Stimulated activated CD4-positive, alpha-beta T cell treated with anti-CD3 and anti-CD28 coated beads, Interleukin-4, amount 100 ng/mL, for 4 hours (primary cell): ENCODE results near the gene PDCD6IP.
"Not testable (repeated sequence)": the region's sequence is repeated elsewhere in the genome, so short reads cannot be mapped to it uniquely, and the experiment has no call there.

Experiments used
- DNase-seq, 2 experiments: peaks; one replicate each; pipeline ENCODE4 v3.0.0-alpha.2; 2020

The PDCD6IP gene

GRCh38 chr3:33798418-33799201, at the start of gene PDCD6IP:
TSS of gene PDCD6IP (plus strand) at chr3:33798630. CDS start at chr3:33798729, 99 bp downstream.
- DNase-seq = peak; percentile 85 to 88

GRCh38 chr3:33749546-33750210, 48.8 kb upstream of the PDCD6IP start:
- no peak for DNase-seq

GRCh38 chr3:33750211-33750548, 48.2 kb upstream of the PDCD6IP start:
- DNase-seq = no peak

- no peak for DNase-seq
These were observed 47.1 kb upstream of the PDCD6IP start for GRCh38 chr3:33751336-33751735.

- not testable (repeated sequence) for DNase-seq
These were observed 44.0 kb upstream of the PDCD6IP start for GRCh38 chr3:33754391-33754790.

GRCh38 chr3:33758281-33758680, 40.1 kb upstream of the PDCD6IP start:
- no peak for DNase-seq

GRCh38 chr3:33758864-33759263, 39.6 kb upstream of the PDCD6IP start:
- DNase-seq = no peak

GRCh38 chr3:33768578-33769330, 29.7 kb upstream of the PDCD6IP start:
- DNase-seq = no peak

GRCh38 chr3:33773637-33774036, 24.8 kb upstream of the PDCD6IP start:
- DNase-seq = no peak

GRCh38 chr3:33775363-33775762, 23.1 kb upstream of the PDCD6IP start:
- DNase-seq = no peak

GRCh38 chr3:33777996-33778395, 20.4 kb upstream of the PDCD6IP start:
- DNase-seq = no peak

- no peak for DNase-seq
These were observed 18.7 kb upstream of the PDCD6IP start for GRCh38 chr3:33779751-33780150.

GRCh38 chr3:33781413-33781812, 17.0 kb upstream of the PDCD6IP start:
- not testable (repeated sequence) for DNase-seq

- no peak for DNase-seq
These were observed 11.7 kb upstream of the PDCD6IP start for GRCh38 chr3:33786565-33787327.

- DNase-seq = peak; percentile 36 to 50
These were observed 11.0 kb upstream of the PDCD6IP start for GRCh38 chr3:33787328-33788009.

GRCh38 chr3:33789183-33789954, 9.1 kb upstream of the PDCD6IP start:
- no peak for DNase-seq

- DNase-seq = no peak
These were observed 8.3 kb upstream of the PDCD6IP start for GRCh38 chr3:33790091-33790490.

GRCh38 chr3:33791477-33792166, 6.8 kb upstream of the PDCD6IP start:
- DNase-seq = no peak

- DNase-seq = no peak
These were observed 6.1 kb upstream of the PDCD6IP start for GRCh38 chr3:33792167-33792892.

- DNase-seq = no peak
These were observed 3.3 kb upstream of the PDCD6IP start for GRCh38 chr3:33795131-33795530.
